SK-N-SH treated with all-trans-retinoic acid at 6 μM for 48 hours (cell line): ENCODE results near the gene DRAP1.

ENCODE experiments used
- ATAC-seq: fragments of 200-7000 bp; cut with Tn5 transposase; 3 replicates; pipeline ENCODE4 v1.9.1; 2020; ENCODE audit warnings: mild to moderate bottlenecking, moderate library complexity
- ARNTL ChIP-seq: fragments of 450-650 bp; formaldehyde crosslinking; IDR thresholded peaks from 2 replicates; pipeline ENCODE4 v1.5.0; 2020; ENCODE audit warnings: low read depth, mild to moderate bottlenecking, moderate library complexity, borderline replicate concordance
- BACH2 ChIP-seq: fragments of 250-450 bp; sonication (Bioruptor Pico); IDR thresholded peaks from 2 replicates; pipeline ENCODE4 v1.9.0; 2021; ENCODE audit warnings: mild to moderate bottlenecking, borderline replicate concordance
- CSDC2 ChIP-seq: fragments of 250-450 bp; sonication (Bioruptor Pico); IDR thresholded peaks from 2 replicates; pipeline ENCODE4 v1.5.0; 2020; ENCODE audit warnings: mild to moderate bottlenecking, moderate library complexity
- ESRRG ChIP-seq: fragments of 250-450 bp; sonication (Bioruptor Pico); IDR thresholded peaks from 2 replicates; pipeline ENCODE4 v1.6.1; 2021; ENCODE audit warnings: mild to moderate bottlenecking
- GLIS3 ChIP-seq: fragments of 250-450 bp; sonication (Bioruptor Pico); IDR thresholded peaks from 2 replicates; pipeline ENCODE4 v1.5.0; 2020; ENCODE audit warnings: mild to moderate bottlenecking, moderate library complexity
- ISL1 ChIP-seq: fragments of 250-450 bp; sonication (Bioruptor Pico); IDR thresholded peaks from 2 replicates; pipeline ENCODE4 v2.1.2; 2022; ENCODE audit warnings: mild to moderate bottlenecking, moderate library complexity
- PPARA ChIP-seq: fragments of 250-450 bp; sonication (Bioruptor Pico); IDR thresholded peaks from 2 replicates; pipeline ENCODE4 v1.5.0; 2020; ENCODE audit warnings: mild to moderate bottlenecking, borderline replicate concordance
- RARB ChIP-seq: fragments of 250-450 bp; sonication (Bioruptor Pico); IDR thresholded peaks from 2 replicates; pipeline ENCODE4 v1.8.0; 2021; ENCODE audit warnings: mild to moderate bottlenecking, moderate library complexity
- SNAI2 ChIP-seq: fragments of 250-450 bp; sonication (Bioruptor Pico); IDR thresholded peaks from 2 replicates; pipeline ENCODE4 v1.5.0; 2020; ENCODE audit warnings: mild to moderate bottlenecking, moderate library complexity
- TCF4 ChIP-seq: fragments of 250-450 bp; sonication (Bioruptor Pico); IDR thresholded peaks from 2 replicates; pipeline ENCODE4 v1.8.0; 2021; ENCODE audit warnings: mild to moderate bottlenecking, moderate library complexity, borderline replicate concordance
- TOX ChIP-seq: fragments of 250-450 bp; sonication (Bioruptor Pico); IDR thresholded peaks from 2 replicates; pipeline ENCODE4 v1.8.0; 2021; ENCODE audit warnings: mild to moderate bottlenecking, moderate library complexity, borderline replicate concordance
- TSHZ2 ChIP-seq: fragments of 250-450 bp; sonication (Bioruptor Pico); IDR thresholded peaks from 2 replicates; pipeline ENCODE4 v1.5.0; 2020; ENCODE audit warnings: mild to moderate bottlenecking, moderate library complexity
- ZC3H10 ChIP-seq: fragments of 250-450 bp; sonication (Bioruptor Pico); IDR thresholded peaks from 2 replicates; pipeline ENCODE4 v1.5.1; 2021; ENCODE audit warnings: mild to moderate bottlenecking, moderate library complexity
- ZFP3 ChIP-seq: fragments of 250-450 bp; sonication (Bioruptor Pico); IDR thresholded peaks from 2 replicates; pipeline ENCODE4 v1.5.0; 2020; ENCODE audit warnings: mild to moderate bottlenecking, moderate library complexity
- ZFP30 ChIP-seq: fragments of 450-650 bp; formaldehyde crosslinking; IDR thresholded peaks from 2 replicates; pipeline ENCODE4 v1.5.0; 2022; ENCODE audit warnings: mild to moderate bottlenecking, moderate library complexity
- ZNF565 ChIP-seq: fragments of 450-650 bp; formaldehyde crosslinking; conservative IDR thresholded peaks from 2 replicates; pipeline ENCODE4 v1.5.0; 2020; ENCODE audit warnings: low read depth, mild to moderate bottlenecking, moderate library complexity
- ZNF70 ChIP-seq: fragments of 450-650 bp; formaldehyde crosslinking; IDR thresholded peaks from 2 replicates; pipeline ENCODE4 v1.5.0; 2020; ENCODE audit warnings: mild to moderate bottlenecking, moderate library complexity
- ZNF8 ChIP-seq: fragments of 450-650 bp; formaldehyde crosslinking; IDR thresholded peaks from 2 replicates; pipeline ENCODE4 v1.5.0; 2020; ENCODE audit warnings: mild to moderate bottlenecking, moderate library complexity
- TF ChIP-seq, protein P1 (sequence below): fragments of 250-450 bp; sonication (Bioruptor Pico); IDR thresholded peaks from 2 replicates; pipeline ENCODE4 v1.5.1; 2020; ENCODE audit warnings: low read depth, mild to moderate bottlenecking, moderate library complexity
- TF ChIP-seq, protein P2 (sequence below): fragments of 250-450 bp; sonication (Bioruptor Pico); IDR thresholded peaks from 2 replicates; pipeline ENCODE4 v1.8.0; 2021; ENCODE audit warnings: low read depth, mild to moderate bottlenecking, moderate library complexity, borderline replicate concordance
- TF ChIP-seq, protein P3 (sequence below): fragments of 250-450 bp; sonication (Bioruptor Pico); IDR thresholded peaks from 2 replicates; pipeline ENCODE4 v1.8.0; 2020; ENCODE audit warnings: mild to moderate bottlenecking, moderate library complexity, borderline replicate concordance

Gene DRAP1

DNA sequence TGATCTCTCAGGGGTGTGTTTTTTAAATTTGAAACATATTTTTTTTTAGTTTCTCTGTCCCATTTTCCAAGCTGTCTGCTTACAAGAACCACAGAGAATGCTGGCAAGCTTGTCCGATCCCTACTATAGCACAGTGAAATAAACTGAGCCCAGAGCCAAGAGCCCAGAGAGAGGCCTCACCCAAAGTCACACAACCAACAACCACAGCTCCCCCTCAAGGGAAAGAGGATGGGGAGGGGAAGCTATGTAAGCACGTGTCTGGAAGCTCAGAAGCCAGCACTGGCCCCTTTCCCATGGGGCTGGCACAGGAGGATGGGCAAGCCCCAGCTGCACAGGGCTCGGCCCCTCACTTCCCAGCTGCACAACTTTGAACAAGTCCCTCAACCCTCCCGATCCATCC lies 39.1 kb downstream of the DRAP1 start:
- no peak for ATAC-seq
- TF ChIP-seq, protein P1, sequence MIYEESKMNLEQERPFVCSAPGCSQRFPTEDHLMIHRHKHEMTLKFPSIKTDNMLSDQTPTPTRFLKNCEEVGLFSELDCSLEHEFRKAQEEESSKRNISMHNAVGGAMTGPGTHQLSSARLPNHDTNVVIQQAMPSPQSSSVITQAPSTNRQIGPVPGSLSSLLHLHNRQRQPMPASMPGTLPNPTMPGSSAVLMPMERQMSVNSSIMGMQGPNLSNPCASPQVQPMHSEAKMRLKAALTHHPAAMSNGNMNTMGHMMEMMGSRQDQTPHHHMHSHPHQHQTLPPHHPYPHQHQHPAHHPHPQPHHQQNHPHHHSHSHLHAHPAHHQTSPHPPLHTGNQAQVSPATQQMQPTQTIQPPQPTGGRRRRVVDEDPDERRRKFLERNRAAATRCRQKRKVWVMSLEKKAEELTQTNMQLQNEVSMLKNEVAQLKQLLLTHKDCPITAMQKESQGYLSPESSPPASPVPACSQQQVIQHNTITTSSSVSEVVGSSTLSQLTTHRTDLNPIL, result no peak
- no peak for TF ChIP-seq ARNTL (CRISPR knock-in tag)
- TF ChIP-seq TCF4 (CRISPR knock-in tag), result no peak
- TF ChIP-seq, protein P2, sequence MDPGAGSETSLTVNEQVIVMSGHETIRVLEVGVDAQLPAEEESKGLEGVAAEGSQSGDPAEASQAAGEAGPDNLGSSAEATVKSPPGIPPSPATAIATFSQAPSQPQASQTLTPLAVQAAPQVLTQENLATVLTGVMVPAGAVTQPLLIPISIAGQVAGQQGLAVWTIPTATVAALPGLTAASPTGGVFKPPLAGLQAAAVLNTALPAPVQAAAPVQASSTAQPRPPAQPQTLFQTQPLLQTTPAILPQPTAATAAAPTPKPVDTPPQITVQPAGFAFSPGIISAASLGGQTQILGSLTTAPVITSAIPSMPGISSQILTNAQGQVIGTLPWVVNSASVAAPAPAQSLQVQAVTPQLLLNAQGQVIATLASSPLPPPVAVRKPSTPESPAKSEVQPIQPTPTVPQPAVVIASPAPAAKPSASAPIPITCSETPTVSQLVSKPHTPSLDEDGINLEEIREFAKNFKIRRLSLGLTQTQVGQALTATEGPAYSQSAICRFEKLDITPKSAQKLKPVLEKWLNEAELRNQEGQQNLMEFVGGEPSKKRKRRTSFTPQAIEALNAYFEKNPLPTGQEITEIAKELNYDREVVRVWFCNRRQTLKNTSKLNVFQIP, result no peak
- no peak for TF ChIP-seq ISL1 (CRISPR knock-in tag)

- no peak for ATAC-seq
- no peak for TF ChIP-seq PPARA
- no peak for TF ChIP-seq BACH2
- no peak for TF ChIP-seq RARB
- TF ChIP-seq, protein P3, sequence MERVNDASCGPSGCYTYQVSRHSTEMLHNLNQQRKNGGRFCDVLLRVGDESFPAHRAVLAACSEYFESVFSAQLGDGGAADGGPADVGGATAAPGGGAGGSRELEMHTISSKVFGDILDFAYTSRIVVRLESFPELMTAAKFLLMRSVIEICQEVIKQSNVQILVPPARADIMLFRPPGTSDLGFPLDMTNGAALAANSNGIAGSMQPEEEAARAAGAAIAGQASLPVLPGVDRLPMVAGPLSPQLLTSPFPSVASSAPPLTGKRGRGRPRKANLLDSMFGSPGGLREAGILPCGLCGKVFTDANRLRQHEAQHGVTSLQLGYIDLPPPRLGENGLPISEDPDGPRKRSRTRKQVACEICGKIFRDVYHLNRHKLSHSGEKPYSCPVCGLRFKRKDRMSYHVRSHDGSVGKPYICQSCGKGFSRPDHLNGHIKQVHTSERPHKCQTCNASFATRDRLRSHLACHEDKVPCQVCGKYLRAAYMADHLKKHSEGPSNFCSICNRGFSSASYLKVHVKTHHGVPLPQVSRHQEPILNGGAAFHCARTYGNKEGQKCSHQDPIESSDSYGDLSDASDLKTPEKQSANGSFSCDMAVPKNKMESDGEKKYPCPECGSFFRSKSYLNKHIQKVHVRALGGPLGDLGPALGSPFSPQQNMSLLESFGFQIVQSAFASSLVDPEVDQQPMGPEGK, result no peak
- no peak for TF ChIP-seq GLIS3 (CRISPR knock-in tag)
- TF ChIP-seq, protein P1, result no peak
- no peak for TF ChIP-seq ZNF565 (CRISPR knock-in tag)
- TF ChIP-seq ISL1 (CRISPR knock-in tag), result no peak
- no peak for TF ChIP-seq SNAI2 (CRISPR knock-in tag)
- no peak for TF ChIP-seq TOX (CRISPR knock-in tag)
- TF ChIP-seq TSHZ2 (CRISPR knock-in tag), result no peak
- no peak for TF ChIP-seq ZFP3 (CRISPR knock-in tag)
- TF ChIP-seq, protein P2, result no peak
- no peak for TF ChIP-seq CSDC2 (CRISPR knock-in tag)
- no peak for TF ChIP-seq ZC3H10 (CRISPR knock-in tag)
- no peak for TF ChIP-seq ESRRG (CRISPR knock-in tag)
Observed at GRCh38 chr11:65958774-65959420, 39.7 kb downstream of the DRAP1 start.

GRCh38 chr11:65960824-65961266 lies 41.6 kb downstream of the DRAP1 start:
- no peak for TF ChIP-seq ZFP30 (CRISPR knock-in tag)
- TF ChIP-seq, protein P3, result no peak
- TF ChIP-seq, protein P1, result no peak
- TF ChIP-seq ZNF565 (CRISPR knock-in tag), result no peak
- TF ChIP-seq SNAI2 (CRISPR knock-in tag), result no peak
- TF ChIP-seq ZFP3 (CRISPR knock-in tag), result no peak
- TF ChIP-seq RARB, result no peak
- TF ChIP-seq ZNF70 (CRISPR knock-in tag), result no peak
- TF ChIP-seq GLIS3 (CRISPR knock-in tag), result no peak
- TF ChIP-seq CSDC2 (CRISPR knock-in tag), result no peak
- TF ChIP-seq ISL1 (CRISPR knock-in tag), result no peak
- TF ChIP-seq, protein P2, result no peak
- TF ChIP-seq ZNF8 (CRISPR knock-in tag), result no peak
- peak; percentile 20 for ATAC-seq
